Ramos (cell line): Measurements from ENCODE around the gene MGLL.
"Not testable (repeated sequence)": the region's sequence is repeated elsewhere in the genome, so short reads cannot be mapped to it uniquely, and the experiment has no call there.

Experiments used
- in situ Hi-C: fragments of 300-500 bp; cut with MboI; formaldehyde crosslinking; loops from one replicate; pipeline ENCODE4 v1.14.3; 2022; ENCODE audit warnings: low sequenced_read_pairs; ENCODE audit not compliant: unreplicated experiment

MGLL gene

DNA sequence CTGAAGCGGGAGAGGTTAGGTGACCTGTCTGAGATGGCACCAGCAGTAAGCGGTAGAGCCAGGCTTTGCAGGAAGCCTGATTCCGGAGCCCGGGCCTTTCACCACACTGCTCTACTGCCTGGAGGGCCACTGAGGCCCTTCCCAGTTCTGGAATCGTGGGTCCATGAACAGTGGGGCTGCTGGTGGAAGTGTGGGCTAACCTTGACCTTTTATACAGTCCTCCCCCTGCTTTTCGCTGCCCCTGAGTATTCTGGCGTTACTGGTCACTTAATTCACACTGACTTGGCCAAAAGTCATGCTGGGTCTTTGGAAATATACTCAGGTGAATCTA lies 152.1 kb downstream of the MGLL start:
- in situ Hi-C loops, result no loop called here

DNA sequence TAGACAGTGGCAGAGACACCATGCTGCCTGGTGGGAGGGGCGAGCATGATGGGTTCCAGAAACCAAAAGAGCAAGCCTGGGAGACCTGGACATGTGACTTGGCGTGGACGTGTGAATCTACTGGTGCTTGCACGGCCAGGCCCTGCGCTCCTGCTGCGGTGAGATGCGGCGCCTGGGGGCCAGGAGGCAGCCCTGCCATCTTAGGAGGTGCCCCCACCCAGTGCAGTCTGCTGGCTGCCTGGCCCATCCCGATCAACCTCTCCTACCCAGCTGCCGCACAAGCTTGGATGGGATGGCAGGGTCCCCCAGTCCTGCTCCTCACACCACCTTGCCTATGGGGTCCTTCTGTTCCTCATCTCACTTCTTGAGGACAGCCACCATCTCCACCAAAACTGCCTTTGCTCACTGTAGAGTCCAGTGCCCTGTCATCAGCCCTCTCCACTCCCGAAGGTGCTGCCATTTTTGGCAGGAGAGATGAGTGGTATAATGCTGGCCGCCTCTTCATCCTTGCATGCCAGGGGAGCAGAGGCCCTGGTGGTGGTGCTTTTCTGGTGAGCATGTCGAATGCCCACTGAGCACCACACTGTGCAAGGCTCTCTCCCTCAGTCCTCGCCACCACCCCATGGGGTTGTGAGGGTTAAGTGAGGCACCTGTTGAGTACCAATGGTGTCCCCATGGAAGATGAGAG lies 152.6 kb downstream of the MGLL start:
- in situ Hi-C loops, result no loop called here

DNA sequence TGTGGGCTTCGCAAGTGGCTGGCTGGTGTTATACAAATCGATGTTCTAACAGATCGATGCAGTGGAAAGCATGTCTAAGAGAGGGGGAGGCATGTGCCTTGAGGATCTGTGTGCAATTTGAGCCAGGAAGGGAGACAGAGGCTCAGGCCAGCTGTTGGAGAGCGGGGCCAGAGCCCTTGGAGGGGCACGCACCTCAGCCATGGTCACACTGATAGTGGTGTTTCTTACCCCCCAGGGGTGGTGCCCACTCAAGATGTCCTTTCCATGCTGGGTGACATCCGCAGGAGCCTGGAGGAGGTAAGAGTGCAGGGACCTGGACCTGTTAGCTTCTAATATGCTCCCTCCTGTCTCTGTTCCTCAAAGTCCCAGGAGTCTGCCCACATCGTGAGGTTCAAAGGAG lies 153.4 kb downstream of the MGLL start:
- in situ Hi-C loops, result no loop called here

DNA sequence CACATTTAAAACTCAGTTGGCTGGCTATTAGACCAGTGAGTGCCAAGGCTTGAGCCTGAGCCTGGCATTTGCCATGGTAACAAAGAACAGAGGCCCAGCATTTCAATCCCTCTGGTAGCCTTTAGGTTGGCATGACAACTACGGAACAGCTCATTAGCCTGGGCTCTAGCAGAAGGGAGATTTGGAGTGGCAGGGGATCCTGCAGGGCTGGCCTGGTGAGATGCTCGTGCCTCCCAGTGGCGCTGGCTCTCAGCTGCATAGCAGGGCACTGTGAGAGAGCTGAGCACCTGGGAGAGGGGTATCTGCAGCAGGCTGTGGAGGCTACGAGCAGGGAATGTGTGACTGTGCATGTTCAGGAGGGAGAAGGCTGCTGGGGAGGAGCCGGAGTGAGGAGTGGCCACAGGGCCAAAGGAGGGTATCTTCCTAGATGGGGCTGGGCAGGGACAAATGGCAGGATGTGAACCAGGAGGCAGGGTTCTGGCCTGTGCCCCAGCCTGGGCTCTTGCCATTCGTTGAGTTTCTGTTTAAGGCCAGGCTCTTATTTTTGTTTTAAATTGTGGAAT lies 155.1 kb downstream of the MGLL start:
- in situ Hi-C loops, result no loop called here

DNA sequence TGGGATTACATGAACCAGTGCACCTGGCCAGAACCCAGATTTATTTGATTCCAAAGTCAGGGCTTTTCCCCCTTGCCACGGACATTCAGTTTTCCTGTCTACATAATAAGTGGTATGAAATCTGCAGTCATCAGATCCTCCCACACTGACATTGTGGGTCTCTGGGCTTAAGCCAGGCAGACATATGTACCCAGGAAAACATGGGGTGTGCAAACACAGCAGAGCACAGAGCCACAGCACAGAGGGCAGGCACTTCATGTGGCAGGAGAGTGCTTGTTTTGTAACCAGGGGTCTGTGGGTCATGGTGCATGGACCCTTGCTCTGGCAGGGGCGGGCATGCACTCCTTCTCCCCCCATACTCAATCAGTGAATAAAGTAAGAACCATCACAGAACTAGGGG lies 155.6 kb downstream of the MGLL start:
- in situ Hi-C loops, result no loop called here

DNA sequence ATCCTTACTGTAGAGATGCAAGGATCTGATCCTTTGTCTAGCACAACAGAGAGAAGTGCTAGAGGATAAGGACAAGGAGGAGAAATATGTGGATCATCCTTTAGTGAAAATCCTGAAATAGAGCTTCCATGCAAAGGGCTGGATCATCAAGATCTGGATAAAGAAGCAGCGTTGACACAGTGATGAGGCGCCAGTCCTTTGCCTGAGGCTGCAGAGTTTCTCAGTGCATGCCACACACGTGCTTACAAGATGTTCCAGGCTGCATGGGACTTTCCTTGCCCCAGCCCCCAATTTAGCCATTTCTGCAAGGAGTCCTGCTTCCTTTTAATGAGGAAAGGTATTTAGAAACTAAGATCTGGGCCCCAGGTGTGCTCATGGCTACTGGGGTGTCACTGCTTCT lies 156.7 kb downstream of the MGLL start:
- in situ Hi-C loops, result no loop called here

DNA sequence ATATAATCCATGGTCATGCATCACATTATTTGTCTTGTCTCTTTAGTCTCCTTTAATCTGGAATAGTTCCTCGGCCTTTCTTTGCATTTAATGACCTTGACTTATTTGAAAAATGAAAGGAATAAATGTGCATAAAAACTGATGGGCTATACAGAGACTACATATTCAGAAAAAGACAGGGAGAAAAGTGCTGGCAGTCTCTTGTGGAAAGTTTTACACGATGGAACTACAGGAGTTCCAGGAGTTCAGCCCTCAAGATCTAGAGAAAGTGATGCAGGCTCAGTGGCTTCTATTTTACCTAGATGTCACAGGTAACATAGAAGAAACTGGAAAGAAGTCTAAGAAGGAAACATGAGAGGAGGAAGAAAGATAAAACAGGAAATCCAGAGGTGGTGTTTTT lies 157.2 kb downstream of the MGLL start:
- in situ Hi-C loops, result no loop called here

DNA sequence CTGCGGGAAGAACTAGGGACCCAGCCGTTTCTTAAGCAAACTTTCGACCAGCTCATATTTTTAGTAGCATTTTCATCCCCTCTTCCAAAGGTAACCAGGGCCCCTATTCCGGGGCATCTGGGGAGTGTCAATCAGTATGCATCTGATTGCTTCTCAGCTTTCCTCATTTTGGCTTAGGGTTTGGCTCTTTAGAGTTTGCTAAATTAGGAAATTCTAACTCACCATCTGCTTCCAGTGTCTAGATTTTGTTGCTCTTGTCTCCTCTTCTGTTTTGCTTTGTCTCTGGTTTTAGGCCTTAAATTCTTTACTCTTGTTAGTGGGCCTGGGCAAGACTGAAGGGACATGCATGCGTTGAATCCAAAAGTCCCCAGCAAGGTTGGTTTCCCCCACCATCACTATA lies 159.2 kb downstream of the MGLL start:
- in situ Hi-C loops, result no loop called here

DNA sequence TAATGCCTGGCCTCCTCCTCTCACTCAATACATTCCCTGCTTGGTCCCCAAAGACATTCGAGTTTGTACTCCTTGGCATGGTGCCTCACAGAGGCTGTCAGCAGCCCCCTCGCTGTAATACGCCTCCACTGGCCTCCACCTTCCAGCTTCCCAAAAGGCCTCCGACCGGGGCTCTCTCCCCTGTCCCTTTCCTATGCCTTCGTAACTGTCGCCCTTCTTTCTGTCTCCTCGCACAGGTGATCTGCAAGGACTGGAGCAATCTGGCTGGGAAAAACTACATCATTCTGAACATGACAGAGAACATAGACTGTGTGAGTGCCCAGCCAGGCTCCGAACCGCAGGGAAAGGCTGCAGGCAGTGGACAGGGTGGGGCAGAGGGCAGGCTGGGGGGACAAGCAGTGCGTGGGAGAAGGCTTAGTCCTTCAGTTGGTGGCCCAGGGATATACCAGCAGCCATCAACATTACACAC lies 160.3 kb downstream of the MGLL start:
- in situ Hi-C loops, result no loop called here

DNA sequence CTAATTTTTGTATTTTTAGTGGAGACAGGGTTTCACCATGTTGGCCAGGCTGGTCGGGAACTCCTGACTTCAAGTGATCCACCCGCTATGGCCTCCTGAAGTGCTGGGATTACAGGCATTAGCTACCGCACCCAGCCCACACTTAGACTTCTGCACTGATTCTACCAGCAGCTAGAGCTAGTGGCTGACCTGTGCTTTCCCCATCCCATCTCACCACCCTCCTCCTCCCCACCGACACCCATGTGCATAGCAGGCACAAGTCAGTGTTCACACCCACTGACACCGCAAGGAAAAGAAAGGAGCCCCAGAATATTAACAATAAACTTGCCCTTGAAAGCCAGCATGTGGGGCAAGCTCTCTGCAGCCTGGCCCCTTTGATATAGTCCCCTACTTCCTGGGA lies 160.7 kb downstream of the MGLL start:
- in situ Hi-C loops, result no loop called here

DNA sequence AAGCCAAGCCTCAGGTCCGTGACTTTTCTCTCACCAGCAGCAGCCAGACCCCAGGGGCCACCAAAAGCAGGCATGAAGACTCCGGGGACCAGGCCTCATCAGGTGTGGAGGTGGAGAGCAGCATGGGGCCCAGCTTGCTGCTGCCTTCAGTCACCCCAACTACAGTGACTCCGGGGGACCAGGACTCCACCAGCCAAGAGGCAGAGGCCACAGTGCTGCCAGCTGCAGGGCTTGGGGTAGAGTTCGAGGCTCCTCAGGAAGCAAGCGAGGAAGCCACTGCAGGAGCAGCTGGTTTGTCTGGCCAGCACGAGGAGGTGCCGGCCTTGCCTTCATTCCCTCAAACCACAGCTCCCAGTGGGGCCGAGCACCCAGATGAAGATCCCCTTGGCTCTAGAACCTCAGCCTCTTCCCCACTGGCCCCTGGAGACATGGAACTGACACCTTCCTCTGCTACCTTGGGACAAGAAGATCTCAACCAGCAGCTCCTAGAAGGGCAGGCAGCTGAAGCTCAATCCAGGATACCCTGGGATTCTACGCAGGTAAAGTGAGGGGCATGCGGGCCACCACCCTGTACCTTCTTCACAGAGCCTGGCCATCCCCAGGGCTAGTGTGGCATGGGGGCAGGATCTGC lies 161.6 kb downstream of the MGLL start:
- in situ Hi-C loops, result no loop called here

DNA sequence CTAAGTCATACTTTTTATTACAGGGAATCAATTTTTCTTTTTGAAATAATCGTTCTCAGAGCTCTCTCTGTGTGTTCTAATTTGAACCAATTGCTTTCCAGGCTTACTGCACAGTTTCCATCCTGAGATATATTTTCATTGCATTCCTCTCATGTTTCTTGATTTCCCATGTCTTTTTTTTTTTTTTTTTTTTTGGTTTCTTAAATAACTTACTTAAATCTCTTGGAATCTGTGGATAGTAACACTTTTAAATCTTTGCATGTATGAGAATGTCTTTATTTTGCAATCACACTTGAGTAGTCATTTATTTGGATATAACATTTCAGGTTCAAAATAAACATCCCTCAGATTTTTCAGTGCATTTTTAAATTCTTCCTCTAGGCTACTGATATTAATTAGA lies 164.1 kb downstream of the MGLL start:
- in situ Hi-C loops, result no loop called here

DNA sequence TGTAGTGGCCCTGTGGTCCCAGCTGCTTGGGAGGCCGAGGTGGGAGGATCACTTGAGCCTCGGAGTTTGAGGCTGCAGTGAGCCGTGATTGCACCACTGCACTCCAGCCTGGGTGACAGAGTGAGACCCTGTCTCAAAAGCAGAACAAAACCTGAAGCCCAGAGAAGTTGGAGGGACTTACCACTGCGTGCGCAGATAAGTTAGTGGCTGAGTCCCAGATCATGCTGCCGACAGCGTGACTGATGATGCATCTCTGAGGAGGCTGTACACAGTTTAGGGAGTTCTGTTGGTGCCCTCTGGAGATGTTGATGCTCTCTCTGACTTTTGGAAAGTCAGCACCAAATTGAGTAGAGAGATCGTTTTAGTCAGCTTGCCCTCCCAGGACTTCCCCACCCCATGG lies 165.4 kb downstream of the MGLL start:
- in situ Hi-C loops, result no loop called here

DNA sequence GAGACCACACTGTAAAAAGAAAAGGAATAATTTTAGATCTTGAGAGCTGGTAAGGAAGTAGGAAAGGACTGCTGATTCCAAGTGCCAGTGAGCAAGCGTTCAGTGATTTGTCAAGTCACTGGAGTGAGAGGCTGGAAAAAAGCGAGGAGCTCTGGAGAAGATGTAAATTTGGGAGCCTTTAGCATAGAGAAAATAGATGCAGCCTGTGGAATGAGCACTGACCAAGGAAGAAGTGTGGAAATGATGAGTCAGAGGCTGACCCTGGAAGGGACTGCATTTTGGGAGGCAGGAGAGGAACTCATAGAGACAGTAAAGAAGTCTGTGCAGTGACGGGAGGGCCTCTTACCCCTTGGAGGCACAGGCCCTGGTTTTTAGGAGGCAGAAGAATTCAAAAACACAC lies 166.7 kb downstream of the MGLL start:
- in situ Hi-C loops, result no loop called here

DNA sequence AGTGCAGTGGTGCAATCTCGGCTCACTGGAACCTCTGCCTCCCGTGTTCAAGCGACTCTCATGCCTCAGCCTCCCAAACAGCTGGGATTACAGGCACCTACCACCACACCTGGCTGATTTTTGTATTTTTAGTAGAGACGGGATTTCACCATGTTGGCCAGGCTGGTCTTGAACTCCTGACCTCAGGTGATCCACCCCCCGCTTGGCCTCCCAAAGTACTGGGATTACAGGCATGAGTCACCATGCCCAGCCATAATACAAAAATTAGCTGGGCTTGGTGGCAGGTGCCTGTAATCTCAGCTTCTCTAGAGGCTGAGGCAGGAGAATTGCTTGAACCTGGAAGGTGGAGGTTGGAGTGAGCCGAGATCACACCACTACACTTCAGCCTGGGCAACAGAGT lies 167.3 kb downstream of the MGLL start:
- in situ Hi-C loops, result not testable (repeated sequence)

DNA sequence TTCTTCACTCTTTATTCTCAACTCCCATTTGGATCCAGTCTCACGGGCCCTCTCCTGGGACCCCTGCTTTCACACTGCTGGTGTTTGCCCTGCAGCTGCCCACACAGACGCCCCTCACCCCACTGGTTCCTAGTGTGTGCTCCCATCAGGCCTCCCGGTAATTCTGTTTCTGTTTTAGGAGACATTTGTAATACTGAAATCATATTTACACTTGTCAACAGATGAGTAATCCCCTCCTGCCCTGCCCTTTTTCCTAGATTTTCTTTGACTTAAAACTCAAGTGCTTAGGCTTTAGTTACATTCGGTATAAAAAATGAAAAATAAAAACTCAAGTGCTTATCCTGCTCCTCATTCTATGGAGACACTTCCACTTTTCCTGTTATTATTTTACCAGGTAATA lies 167.9 kb downstream of the MGLL start:
- in situ Hi-C loops, result no loop called here

DNA sequence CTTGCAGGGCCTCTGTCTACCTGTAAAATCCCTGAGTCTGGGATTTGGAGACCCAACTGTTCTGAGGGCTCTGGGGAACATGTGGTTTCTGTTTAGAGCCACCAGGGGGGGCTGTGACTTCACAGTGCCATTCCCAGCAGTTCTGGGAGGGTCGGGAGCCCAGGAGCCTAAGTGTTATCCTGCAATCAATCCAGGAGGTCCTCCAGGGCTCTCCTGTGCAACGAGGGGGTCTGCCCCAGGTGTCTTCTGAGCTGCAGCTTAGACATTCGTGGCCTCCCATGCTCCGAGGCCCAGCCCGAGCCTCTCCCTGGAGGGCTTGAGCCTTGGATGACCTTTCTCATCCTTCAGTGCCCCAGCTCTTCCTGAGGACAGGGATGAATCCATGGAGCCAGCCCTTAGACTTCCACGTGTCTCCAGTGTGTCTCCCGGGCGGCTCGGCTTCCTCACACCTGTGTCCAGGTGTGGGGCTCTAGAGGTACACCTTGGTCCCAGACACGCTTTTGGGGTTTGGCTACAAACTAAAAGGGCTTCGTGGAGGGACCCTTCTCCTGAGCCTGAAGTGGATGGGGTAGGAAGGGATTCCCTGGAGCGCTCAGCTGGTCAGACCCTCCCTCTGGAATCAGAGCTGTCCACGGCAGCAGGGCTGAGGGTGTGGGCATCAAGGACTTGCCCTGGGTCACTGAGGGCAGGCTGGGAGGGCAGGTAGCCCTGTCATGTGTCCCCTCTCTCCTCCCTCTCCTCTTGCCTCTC lies 169.9 kb downstream of the MGLL start:
- in situ Hi-C loops, result no loop called here

DNA sequence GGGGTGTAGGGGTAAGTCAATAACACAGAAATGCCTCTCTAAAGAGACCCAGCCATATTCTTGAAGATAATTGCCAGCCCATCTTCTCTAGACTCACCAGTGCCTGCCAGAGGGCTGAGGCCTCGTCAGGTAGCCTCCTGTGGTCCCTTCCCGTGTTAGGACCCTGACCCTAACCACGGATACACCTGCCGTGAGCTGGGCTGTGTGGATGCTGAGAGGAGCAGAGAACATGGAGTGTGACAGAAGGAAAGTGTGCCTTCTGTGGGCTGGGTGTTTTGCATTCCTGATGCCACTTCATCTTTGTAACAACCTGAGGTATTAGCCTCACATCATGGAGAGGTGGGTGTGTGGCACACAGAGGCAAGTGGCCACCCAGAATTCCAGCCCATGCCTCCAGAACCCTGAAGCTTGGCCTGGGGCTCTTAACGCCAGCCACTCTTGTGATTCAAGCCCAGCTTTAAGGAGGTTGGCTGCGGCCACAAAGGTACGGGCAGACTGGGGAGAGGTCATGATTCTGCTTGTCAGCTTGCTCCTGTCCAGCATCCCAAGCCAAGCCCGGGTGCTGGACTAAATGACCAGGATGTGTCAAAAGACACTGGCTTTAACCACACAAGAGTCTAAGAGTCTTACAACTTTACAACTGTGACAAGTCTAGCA lies 170.7 kb downstream of the MGLL start:
- in situ Hi-C loops, result no loop called here

DNA sequence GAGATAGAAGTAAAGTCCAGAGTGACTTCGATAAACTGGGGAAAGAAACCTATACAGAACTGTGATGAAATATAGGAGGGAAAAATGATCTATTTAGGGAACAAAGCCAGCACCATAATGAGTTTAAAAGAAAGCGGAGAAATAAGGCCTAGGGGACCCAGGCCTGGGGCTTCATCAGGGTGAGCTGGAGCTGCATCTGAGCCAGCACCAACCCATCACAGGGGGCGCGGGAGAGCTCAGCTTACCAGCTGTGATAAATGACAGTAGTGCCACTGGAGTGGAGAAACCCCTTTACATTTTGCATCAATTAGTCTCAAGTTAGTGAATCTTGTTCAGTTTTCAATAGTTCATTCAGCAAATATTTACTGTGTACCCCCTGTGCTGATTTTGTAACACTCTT lies 172.1 kb downstream of the MGLL start:
- in situ Hi-C loops, result no loop called here

DNA sequence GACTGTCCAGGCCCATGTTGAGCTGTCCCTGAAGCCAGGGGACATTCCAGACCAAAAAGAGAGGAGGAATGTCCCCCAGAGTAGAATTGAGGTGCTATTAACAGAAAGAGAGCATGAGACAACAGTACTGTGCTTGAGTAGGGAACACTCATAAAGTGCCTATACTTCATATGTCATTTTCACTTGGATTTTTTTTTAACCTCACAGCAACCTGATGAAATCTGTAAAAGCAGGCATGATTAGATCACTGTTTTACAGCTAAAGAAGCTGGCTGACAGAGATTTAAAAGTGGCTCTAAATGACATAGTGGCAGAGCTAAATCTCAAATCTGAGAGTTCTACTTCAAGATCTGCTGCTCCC lies 174.5 kb downstream of the MGLL start:
- in situ Hi-C loops, result no loop called here
